NCI-H1694 treated with DMSO at 0.1 percent for 48 hours (cell line): ENCODE results near the gene DLL3.
"Not testable (repeated sequence)": the region's sequence is repeated elsewhere in the genome, so short reads cannot be mapped to it uniquely, and the experiment has no call there.

ENCODE experiments used
- DNase-seq: peaks from one replicate; lab custom pipeline; 2025; lab: John Stamatoyannopoulos, UW

Gene DLL3

GRCh38 chr19:39498798-39499642, at the start of gene DLL3:
Gene DLL3, plus strand, starts transcription at chr19:39498947. Its CDS starts 28 bp downstream, at chr19:39498975.
- peak; percentile 12 for DNase-seq

- DNase-seq = no peak
Observed at GRCh38 chr19:39449116-39449797, 49.5 kb upstream of the DLL3 start.

DNA sequence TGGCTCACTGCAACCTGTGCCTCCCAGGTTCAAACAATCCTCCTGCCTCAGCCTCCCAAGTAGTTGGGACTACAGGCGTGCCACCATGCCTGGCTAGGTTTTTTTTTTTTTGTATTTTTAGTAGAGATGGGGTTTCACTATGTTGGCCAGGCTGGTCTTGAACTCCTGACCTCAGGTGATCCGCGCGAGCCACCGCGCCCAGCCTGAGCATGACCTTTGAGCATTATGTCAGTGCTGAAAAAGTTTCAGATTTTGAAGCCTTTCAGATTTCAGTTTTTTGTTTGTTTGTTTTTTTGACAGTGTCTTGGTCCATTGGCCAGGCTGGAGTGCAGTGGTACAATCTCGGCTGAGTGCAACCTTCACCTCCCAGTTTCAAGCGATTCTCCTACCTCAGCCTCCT, 47.5 kb upstream of the DLL3 start:
- DNase-seq = not testable (repeated sequence)

DNA sequence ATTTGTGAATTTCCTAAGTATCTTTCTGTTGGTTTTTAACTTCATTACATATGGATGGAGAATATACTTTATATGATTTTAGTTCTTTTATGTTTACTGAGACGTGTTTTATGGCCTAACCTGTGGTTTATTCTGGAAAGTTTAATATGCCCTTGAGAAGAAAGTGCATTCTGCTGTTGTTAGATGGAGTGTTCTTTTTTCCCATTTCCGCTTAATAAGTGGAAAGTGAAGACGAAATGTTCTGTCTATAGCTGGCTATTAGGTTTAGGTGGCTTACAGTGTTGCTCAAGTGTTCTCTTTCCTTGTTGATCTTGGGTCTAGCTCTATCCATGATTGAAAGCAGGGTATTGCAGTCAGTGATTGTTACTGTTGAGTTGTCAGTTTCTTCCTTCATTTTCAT, 35.3 kb upstream of the DLL3 start:
- DNase-seq = no peak

DNA sequence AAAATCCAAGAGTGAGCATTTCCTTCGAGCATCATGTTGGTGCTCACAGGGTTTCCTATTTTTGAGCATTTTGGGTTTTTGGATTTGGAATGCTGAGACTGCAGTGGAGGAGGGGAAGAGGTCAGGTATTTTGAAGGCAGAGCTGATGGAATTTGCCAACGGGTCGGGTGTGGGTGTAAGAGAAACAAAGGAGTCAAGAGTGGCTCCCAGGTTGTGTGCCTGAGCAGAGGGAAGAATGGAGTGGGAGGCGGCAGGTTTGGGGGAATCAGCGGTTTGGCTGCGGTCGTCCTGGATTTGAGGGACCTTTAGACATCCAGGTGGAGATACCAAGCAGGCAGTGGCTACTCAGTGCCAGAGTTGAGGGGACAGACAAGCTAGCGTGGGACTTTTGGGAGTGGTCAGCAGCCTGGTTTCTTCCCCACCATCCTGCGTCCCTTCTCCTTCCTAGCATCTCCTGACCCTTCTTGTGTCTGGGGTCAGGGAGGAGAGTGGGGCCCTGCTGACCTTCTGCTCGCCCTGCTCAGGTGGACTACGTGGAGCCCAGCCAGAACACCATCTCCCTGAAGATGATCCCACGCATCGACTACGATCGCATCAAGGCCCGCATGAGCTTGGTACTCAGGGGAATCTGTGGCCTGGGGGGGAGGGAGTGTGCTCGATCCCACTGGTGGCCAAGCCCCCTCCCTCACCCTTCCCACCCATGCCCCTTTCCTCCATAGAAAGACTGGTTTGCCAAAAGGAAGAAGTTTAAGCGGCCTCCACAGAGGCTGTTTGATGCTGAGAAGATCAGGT, 32.6 kb upstream of the DLL3 start:
- no peak for DNase-seq

DNA sequence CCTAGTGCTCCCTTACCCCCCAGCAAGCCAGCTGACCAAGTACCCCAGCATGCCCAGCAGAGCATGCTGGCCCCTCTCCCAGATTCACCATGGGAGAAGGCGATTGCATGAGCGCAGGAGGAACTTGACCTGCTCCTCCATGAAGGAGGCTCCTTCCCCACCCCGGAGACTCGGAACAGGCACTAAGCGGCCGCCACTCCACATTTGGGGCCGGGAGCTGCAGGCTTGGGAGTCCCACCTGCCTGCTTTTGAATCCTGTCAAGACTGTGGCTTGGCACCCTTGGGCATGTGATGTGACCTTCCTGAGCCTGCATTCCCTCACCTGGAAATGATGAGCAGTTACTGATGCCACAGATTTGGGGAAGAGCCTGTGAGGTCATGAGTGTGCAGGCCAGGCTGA, 30.8 kb upstream of the DLL3 start:
- no peak for DNase-seq

DNA sequence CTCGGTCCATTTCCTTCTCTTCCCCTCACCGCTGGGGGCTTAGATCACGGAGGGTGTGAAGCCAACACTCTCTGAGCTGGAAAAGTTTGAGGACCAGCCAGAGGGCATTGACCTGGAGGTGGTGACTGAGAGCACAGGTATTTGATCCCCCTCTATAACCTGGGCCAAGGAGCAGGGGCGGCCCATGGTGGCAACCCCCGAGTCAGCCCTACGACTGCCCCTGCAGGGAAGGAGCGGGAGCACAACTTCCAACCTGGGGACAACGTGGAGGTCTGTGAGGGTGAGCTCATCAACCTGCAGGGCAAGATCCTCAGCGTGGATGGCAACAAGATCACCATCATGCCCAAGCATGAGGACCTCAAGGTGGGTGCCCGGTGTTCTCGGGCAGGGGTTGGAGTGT, 29.7 kb upstream of the DLL3 start:
- no peak for DNase-seq

DNA sequence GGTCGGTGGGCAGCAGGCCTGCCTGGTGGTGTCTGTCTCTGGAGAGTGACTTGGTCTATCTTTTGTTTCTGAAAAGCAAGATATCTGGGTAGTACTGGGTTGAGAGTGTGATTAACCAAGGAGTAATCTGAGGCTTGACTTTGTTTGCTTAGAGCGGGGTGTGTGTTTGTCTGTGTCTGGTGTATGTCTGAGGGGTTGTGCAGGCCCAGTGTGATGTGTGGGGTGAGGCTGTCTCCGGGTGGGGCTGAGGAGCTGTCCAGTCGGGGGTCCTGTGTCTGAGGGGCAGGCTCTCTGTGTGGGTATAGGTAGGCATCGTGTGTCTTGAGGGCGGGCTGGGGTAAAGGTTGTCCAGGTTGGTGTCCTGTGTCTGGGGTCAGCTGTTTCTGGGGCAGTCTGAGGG, 29.2 kb upstream of the DLL3 start:
- no peak for DNase-seq

- no peak for DNase-seq
Observed at GRCh38 chr19:39470724-39471339, 27.9 kb upstream of the DLL3 start.

DNA sequence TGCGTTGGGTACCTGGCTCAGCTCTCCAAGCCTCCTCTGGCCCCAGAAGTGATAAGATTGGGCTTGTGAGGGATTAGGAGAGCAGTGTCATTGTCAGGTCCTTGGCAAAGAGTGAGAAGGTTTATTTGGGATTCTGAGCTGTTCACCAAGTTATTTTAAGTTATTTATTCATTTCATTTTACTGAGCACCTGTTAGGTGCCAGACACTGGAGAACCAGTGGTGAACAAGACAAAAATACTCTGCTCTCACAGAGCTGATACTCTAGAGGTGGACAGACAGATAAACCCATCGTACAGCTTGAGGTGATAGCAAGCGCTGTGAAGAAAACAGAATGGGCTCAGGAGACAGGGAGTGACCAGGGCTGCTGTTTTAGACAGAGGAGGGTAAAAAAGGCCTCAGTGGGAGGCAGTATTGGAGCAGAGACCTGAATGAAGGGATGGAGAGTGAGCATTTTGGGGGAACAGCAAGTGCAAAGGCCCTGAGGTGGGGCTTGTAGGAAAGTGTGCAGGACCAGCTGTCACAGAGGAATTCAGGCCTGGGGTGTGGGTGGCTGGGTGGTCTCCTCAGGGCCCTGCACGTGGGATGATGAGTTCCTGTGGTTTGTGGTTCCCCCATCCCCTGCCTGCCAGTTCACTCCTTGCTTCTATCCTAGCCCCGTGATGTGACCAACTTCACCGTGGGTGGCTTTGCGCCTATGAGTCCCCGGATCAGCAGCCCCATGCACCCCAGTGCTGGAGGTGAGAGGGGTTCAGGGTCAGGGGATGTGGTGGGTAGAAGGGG, 26.8 kb upstream of the DLL3 start:
- DNase-seq = no peak

GRCh38 chr19:39472746-39473442, 25.9 kb upstream of the DLL3 start:
- no peak for DNase-seq

DNA sequence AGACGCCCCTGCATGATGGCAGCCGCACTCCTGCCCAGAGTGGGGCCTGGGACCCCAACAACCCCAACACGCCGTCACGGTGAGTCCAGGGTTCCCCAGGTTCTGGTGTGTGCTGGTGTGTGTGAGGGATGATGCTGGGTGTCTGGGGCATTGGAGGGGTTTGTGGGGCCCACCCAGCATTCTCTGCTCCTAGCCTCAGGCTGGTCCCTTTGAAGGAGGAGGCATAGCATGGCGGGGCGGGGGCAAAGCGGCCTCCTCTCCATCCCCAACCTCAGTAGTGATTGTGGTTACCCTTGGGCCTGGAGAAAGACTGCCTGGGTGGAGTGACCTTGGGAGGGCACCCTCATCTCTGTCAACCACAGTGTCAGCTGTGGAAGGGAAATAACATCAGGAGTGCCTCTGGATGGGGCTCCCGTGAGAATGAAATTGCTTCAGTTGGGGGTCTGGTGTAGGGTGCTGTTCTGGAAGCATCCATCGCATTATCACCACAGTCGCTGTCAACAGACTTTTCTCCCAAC, 25.2 kb upstream of the DLL3 start:
- DNase-seq = no peak

DNA sequence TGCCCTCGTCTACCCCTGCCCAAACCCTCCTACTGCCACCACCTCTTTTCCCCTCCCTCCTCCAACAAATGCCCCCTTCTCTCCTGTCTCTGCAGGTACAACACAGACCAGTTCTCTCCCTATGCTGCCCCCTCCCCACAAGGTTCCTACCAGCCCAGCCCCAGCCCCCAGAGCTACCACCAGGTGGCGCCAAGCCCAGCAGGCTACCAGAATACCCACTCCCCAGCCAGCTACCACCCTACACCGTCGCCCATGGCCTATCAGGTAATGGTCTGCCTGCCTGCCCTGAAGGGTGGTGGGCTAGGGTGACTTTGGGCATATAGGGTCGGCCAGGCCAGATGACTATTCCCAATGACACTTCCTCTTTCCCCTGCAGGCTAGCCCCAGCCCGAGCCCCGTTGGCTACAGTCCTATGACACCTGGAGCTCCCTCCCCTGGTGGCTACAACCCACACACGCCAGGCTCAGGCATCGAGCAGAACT, 24.6 kb upstream of the DLL3 start:
- DNase-seq = peak; percentile 22

DNA sequence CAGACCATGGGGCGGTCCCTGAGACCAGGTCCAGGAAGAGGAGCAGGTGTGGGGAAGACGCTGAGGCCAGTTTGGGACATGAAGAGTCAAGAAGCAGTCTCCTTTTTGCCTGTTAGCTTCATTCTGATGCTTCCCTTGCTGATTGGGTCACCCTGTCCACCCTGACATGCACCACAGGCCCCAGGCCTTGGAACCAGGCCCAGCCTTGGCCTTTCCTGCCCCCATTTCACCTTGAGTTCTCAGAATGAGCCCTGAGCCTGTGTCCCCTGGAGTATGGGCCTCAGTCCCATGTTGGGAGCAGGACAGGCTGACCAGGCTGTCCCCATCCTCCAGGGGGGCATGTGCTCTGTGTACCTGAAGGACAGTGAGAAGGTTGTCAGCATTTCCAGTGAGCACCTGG, 23.0 kb upstream of the DLL3 start:
- no peak for DNase-seq

- not testable (repeated sequence) for DNase-seq
Observed at GRCh38 chr19:39479319-39479801, 19.4 kb upstream of the DLL3 start.

DNA sequence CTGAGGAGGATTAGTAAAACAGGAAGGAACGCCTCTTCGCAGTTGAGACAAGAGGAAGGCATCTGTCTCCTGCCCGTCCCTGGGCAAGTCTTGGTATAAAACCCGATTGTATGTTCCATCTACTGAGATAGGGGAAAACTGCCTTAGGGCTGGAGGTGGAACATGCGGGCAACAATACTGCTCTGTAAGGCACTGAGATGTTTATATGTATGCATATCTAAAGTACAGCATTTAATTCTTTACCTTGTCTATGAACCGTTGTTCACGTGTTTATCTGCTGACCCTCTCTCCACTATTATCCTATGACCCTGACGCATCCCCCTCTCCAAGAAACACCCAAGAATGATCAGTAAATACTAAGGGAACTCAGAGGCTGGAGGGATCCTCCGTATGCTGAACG, 18.8 kb upstream of the DLL3 start:
- no peak for DNase-seq

DNA sequence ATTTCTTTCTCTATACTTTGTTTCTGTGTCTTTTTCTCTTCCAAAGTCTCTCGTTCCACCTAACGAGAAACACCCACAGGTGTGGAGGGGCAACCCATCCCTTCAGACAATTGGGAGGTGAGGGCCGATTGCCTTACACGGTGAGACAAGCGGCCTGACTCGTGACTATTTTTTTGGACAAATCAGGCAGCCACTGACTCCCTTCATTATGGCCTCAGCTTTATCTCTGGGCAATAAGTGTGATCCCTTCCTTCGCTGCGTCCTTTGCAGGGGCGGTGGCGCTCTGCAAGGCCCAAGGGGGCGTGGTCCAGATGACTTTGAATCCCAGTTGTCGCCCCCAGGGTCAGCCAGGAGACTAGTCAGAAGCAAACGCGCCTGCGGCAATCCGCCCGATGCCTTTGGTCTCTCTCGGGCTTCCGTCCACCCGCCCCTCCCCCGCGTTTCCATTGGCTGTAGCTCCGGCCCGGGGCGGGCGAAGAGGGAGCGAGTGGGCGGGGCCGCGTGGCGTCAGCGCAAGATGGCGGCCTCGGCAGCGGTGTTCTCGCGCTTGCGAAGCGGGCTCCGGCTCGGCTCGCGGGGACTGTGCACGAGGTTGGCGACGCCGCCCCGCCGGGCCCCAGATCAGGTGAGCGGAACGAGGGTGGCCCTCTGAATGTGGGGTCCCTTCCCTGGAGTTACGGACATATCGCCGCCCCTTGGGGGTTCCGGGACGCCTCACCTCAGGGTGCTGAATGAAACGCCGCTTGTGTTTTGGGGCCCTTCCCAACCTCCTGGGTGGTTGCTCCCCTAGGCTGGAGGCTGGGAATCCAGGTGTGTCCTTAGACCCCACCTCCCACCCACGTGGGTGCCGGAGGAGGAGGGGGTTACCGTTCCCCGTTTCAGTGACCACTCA, 18.2 kb upstream of the DLL3 start, which contains the start of gene TIMM50:
TIMM50 (plus strand) TSS at position 502 of the 892 bp plus-strand sequence; CDS start at position 518, 16 bp downstream.
- DNase-seq = peak; percentile 92

- DNase-seq = no peak
Observed at GRCh38 chr19:39481229-39481545, 17.6 kb upstream of the DLL3 start.

GRCh38 chr19:39481676-39482075, 17.1 kb upstream of the DLL3 start:
- no peak for DNase-seq
